ENCODE measurements around the gene TRAF2. TPM values are rescaled to one million over a fixed set of nuclear protein-coding genes. Genes with fewer than 3 reads are reported as not detected.

TRAF2 gene
- total and polyA plus RNA-seq, 9 of the 15 experiments (the other 6 are each of a cell fraction or from before 2014, with no cell fraction given), result 0.24 to 45.2 (median 18.0) TPM

GRCh38 chr9:136875155-136875554 is 11.2 kb upstream of the TRAF2 start (continued):
- no peak for TF ChIP-seq ATF6 (CRISPR knock-in tag; IDR thresholded peaks at IDR 0.05)
- peak; percentile 26 to 91; a peak in 2 of 4 replicates for TF ChIP-seq RCOR1 (IDR thresholded peaks at IDR 0.05; ENCODE audit: borderline replicate concordance in 1 of 2, low read depth in 2 of 2, low read length in 2 of 2)
- TF ChIP-seq ZNF124 (CRISPR knock-in tag; IDR thresholded peaks at IDR 0.05), result no peak
- no peak for TF ChIP-seq ATF7 (IDR thresholded peaks at IDR 0.05)
- no peak for TF ChIP-seq HNRNPL (IDR thresholded peaks at IDR 0.05; ENCODE audit: low read depth, low read length)
- TF ChIP-seq NCOA4 (IDR thresholded peaks at IDR 0.05; ENCODE audit: partially characterized antibody), result no peak
- TF ChIP-seq GATA2 (CRISPR knock-in tag; IDR thresholded peaks at IDR 0.05), result no peak
- peak; percentile 93 for TF ChIP-seq CBFA2T3 (IDR thresholded peaks at IDR 0.05)
- TF ChIP-seq NBN (IDR thresholded peaks at IDR 0.05; ENCODE audit: low read depth), result 0 out of 2 replicates have a peak, but pooled peaks have one; percentile 45
- peak in 1 of 2 experiments; percentile 81; a peak in 2 of 4 replicates for TF ChIP-seq HDAC1 (IDR thresholded peaks at IDR 0.05)
- peak; percentile 63 for TF ChIP-seq ZBTB7A (IDR thresholded peaks at IDR 0.05; ENCODE audit: borderline replicate concordance, control insufficient read depth, low read depth, low read length)
- TF ChIP-seq, protein P1, sequence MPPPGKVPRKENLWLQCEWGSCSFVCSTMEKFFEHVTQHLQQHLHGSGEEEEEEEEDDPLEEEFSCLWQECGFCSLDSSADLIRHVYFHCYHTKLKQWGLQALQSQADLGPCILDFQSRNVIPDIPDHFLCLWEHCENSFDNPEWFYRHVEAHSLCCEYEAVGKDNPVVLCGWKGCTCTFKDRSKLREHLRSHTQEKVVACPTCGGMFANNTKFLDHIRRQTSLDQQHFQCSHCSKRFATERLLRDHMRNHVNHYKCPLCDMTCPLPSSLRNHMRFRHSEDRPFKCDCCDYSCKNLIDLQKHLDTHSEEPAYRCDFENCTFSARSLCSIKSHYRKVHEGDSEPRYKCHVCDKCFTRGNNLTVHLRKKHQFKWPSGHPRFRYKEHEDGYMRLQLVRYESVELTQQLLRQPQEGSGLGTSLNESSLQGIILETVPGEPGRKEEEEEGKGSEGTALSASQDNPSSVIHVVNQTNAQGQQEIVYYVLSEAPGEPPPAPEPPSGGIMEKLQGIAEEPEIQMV (tag; conservative IDR thresholded peaks at IDR 0.05; ENCODE audit: low read depth), result no peak
- no peak for TF ChIP-seq ZNF41 (CRISPR knock-in tag; conservative IDR thresholded peaks at IDR 0.05)
- no peak for TF ChIP-seq PRMT5 (CRISPR knock-in tag; IDR thresholded peaks at IDR 0.05)
- no peak for TF ChIP-seq FOXA3 (CRISPR knock-in tag; conservative IDR thresholded peaks at IDR 0.05 in 1 of 2, IDR thresholded peaks at IDR 0.05 in 1 of 2)
- peak; percentile 82 for TF ChIP-seq NFE2 (IDR thresholded peaks at IDR 0.05; ENCODE audit: low read depth)
- TF ChIP-seq HLTF (IDR thresholded peaks at IDR 0.05), result no peak
- TF ChIP-seq ARID3A (IDR thresholded peaks at IDR 0.05; ENCODE audit: borderline replicate concordance, low read depth, low read length), result 0 out of 2 replicates have a peak, but pooled peaks have one; percentile 49
- no peak for TF ChIP-seq ZNF140 (CRISPR knock-in tag; IDR thresholded peaks at IDR 0.05)
- peak; percentile 92 to 93 for TF ChIP-seq KDM1A (IDR thresholded peaks at IDR 0.05)
- TF ChIP-seq TCFL5 (CRISPR knock-in tag; conservative IDR thresholded peaks at IDR 0.05), result no peak
- TF ChIP-seq ZNF785 (CRISPR knock-in tag; IDR thresholded peaks at IDR 0.05), result no peak
- no peak for TF ChIP-seq SMAD2 (IDR thresholded peaks at IDR 0.05; ENCODE audit: low read depth, low read length)
- TF ChIP-seq, protein P2, sequence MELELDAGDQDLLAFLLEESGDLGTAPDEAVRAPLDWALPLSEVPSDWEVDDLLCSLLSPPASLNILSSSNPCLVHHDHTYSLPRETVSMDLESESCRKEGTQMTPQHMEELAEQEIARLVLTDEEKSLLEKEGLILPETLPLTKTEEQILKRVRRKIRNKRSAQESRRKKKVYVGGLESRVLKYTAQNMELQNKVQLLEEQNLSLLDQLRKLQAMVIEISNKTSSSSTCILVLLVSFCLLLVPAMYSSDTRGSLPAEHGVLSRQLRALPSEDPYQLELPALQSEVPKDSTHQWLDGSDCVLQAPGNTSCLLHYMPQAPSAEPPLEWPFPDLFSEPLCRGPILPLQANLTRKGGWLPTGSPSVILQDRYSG (tag; conservative IDR thresholded peaks at IDR 0.05; ENCODE audit: low read depth), result no peak
- no peak for TF ChIP-seq HNRNPH1 (optimal IDR thresholded peaks at IDR 0.05; ENCODE audit: low read depth, low read length)
- TF ChIP-seq HNRNPUL1 (IDR thresholded peaks at IDR 0.05; ENCODE audit: low read length), result no peak
